Endothelial cell (in vitro differentiated cells): ENCODE results near the gene SIDT2. TPM values are rescaled to one million over a fixed set of nuclear protein-coding genes. Genes with fewer than 3 reads are reported as not detected.

Experiments used
- DNase-seq: peaks from one replicate; pipeline ENCODE4 v3.0.0; 2021; ENCODE audit warnings: low spot score
- H3K27ac Mint-ChIP-seq: one replicate; pipeline ENCODE4 v1.8.0; 2021; ENCODE audit warnings: mixed read lengths, inconsistent platforms; ENCODE audit not compliant: unreplicated experiment
- H3K27me3 Mint-ChIP-seq: one replicate; pipeline ENCODE4 v1.8.0; 2021; ENCODE audit warnings: mild to moderate bottlenecking, moderate library complexity, mixed read lengths, inconsistent platforms; ENCODE audit not compliant: unreplicated experiment
- H3K36me3 Mint-ChIP-seq: one replicate; pipeline ENCODE4 v1.8.0; 2021; ENCODE audit warnings: mild to moderate bottlenecking, low read depth, mixed read lengths, inconsistent platforms; ENCODE audit not compliant: unreplicated experiment
- H3K4me1 Mint-ChIP-seq: one replicate; pipeline ENCODE4 v1.8.0; 2021; ENCODE audit warnings: mild to moderate bottlenecking, mixed read lengths, inconsistent platforms; ENCODE audit not compliant: unreplicated experiment
- H3K4me3 Mint-ChIP-seq: one replicate; pipeline ENCODE4 v1.8.0; 2021; ENCODE audit warnings: mild to moderate bottlenecking, mixed read lengths, inconsistent platforms; ENCODE audit not compliant: unreplicated experiment
- H3K9me3 Mint-ChIP-seq: one replicate; pipeline ENCODE4 v1.8.0; 2021; ENCODE audit warnings: mixed read lengths, inconsistent platforms; ENCODE audit not compliant: unreplicated experiment
- CTCF ChIP-seq: fragments of 200-600 bp; sonication (generic); IDR thresholded peaks from one replicate; pipeline ENCODE4 v1.5.0; 2021; ENCODE audit warnings: antibody characterized with exemption; ENCODE audit not compliant: unreplicated experiment
- total RNA-seq: library from RNA; stranded (reverse); fragmentation: NEBNext Ultra II Directional; extraction: Animal tissue kit (Norgen Biotek cat#: 25700); gene quantifications from one replicate; pipeline ENCODE4 v1.2.1, GENCODE V29; 2021; ENCODE audit not compliant: unreplicated experiment

Gene SIDT2
- total RNA-seq, 1 donor from 2014 or later, result 41.3 TPM

GRCh38 chr11:117186431-117186761 is 7.9 kb downstream of the SIDT2 start:
- DNase-seq, result no peak
- H3K36me3 Mint-ChIP-seq, result peaks cover 28% of the 10 kb centered on the region
- H3K27ac Mint-ChIP-seq, result no peak overlapping the region
- H3K4me1 Mint-ChIP-seq, result peaks cover 8% of the 10 kb centered on the region
- H3K4me3 Mint-ChIP-seq, result no peak overlapping the region
- H3K9me3 Mint-ChIP-seq, result no peaks in the 10 kb centered on the region
- TF ChIP-seq CTCF, result no peak
- H3K27me3 Mint-ChIP-seq, result peaks cover 12% of the 10 kb centered on the region

GRCh38 chr11:117187007-117187406 is 8.5 kb downstream of the SIDT2 start:
- Mint-ChIP-seq H3K27ac (no peak overlapping the region), H3K27me3 (peaks cover 12% of the 10 kb centered on the region), H3K36me3 (peaks cover 31% of the 10 kb centered on the region), H3K4me1 (peaks cover 8% of the 10 kb centered on the region), H3K9me3 (no peaks in the 10 kb centered on the region), H3K4me3 (peak overlapping the region; percentile 59)
- no peak for TF ChIP-seq CTCF
- no peak for DNase-seq

DNA sequence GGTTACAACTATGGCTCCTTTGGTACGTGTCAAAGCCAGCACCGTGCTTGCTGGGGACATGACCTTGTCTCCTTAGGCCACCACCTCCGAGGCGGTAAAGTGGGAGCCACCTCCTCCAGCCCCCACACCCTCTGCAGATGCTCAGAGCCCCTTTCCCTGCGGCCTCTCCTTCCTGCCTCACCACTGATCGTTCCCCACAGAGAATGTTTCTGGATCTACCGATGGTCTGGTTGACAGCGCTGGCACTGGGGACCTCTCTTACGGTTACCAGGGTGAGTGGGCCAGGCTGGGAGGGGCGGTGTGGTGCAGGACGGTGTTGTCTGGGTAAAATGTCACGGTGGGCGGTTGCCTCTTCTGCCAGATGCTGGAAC is 8.9 kb downstream of the SIDT2 start:
- no peak for TF ChIP-seq CTCF
- H3K27ac Mint-ChIP-seq, result no peak overlapping the region
- no peak for DNase-seq
- peak overlapping the region; percentile 59 for H3K4me3 Mint-ChIP-seq
- peaks cover 14% of the 10 kb centered on the region for H3K27me3 Mint-ChIP-seq
- no peaks in the 10 kb centered on the region for H3K9me3 Mint-ChIP-seq
- H3K4me1 Mint-ChIP-seq, result peaks cover 8% of the 10 kb centered on the region
- H3K36me3 Mint-ChIP-seq, result peaks cover 33% of the 10 kb centered on the region

DNA sequence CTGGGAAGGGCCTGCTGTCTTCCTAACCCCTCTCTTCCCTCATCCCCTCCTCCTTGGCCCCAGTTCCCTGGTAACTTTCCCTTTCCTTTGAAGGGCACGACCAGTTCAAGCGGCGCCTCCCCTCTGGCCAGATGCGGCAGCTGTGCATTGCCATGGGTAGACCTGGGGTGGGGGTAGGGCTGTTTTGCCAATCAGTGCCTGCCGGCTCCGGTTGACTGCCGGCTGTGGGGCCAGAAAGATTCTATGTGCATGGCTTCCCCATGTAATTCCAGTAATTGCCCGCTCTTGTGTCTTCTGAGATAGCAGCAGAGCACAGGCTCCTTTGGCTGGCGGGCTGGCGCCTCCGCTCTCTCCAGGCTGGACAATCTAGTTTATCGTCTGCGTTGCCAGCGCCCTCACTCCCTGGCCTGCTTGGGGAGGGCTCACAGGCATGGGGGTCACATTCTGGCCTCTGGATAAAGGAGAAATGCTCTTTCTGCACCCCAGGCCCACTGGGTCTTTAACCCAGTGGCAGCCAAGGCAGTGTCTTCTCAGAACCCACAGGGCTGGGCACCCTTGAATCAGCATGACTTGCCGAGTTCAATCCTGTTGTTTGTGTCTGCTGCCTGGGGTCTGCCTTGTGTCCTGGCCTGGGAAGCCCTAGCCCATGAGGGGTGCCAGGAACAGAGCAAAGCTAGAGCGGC is 9.4 kb downstream of the SIDT2 start:
- peaks cover 12% of the 10 kb centered on the region for H3K27me3 Mint-ChIP-seq
- no peak for DNase-seq
- no peak overlapping the region for H3K27ac Mint-ChIP-seq
- TF ChIP-seq CTCF, result no peak
- no peaks in the 10 kb centered on the region for H3K9me3 Mint-ChIP-seq
- H3K4me1 Mint-ChIP-seq, result peaks cover 9% of the 10 kb centered on the region
- H3K4me3 Mint-ChIP-seq, result no peak overlapping the region
- peaks cover 33% of the 10 kb centered on the region for H3K36me3 Mint-ChIP-seq

GRCh38 chr11:117188620-117189081 is 10.1 kb downstream of the SIDT2 start:
- Mint-ChIP-seq H3K27ac (no peak overlapping the region), H3K4me1 (peaks cover 12% of the 10 kb centered on the region), H3K27me3 (peaks cover 14% of the 10 kb centered on the region), H3K9me3 (no peaks in the 10 kb centered on the region), H3K4me3 (no peak overlapping the region), H3K36me3 (peaks cover 31% of the 10 kb centered on the region)
- no peak for DNase-seq
- TF ChIP-seq CTCF, result no peak
